ENCODE results near the gene PLEKHA1. TPM values are rescaled to one million over a fixed set of nuclear protein-coding genes. Genes with fewer than 3 reads are reported as not detected.

PLEKHA1 gene
- total and polyA plus RNA-seq, 2 of the 4 experiments (the other 2 are of a cell fraction), result 7.2 to 9.5 TPM

GRCh38 chr10:122468926-122469781 lies 94.6 kb downstream of the PLEKHA1 start (continued):
- TF ChIP-seq, protein P1, sequence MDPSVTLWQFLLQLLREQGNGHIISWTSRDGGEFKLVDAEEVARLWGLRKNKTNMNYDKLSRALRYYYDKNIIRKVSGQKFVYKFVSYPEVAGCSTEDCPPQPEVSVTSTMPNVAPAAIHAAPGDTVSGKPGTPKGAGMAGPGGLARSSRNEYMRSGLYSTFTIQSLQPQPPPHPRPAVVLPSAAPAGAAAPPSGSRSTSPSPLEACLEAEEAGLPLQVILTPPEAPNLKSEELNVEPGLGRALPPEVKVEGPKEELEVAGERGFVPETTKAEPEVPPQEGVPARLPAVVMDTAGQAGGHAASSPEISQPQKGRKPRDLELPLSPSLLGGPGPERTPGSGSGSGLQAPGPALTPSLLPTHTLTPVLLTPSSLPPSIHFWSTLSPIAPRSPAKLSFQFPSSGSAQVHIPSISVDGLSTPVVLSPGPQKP (IDR thresholded peaks at IDR 0.05; ENCODE audit: borderline replicate concordance, low read depth, low read length), result no peak
- no peak for TF ChIP-seq MAZ (IDR thresholded peaks at IDR 0.05; ENCODE audit: borderline replicate concordance, low read depth, low read length)
